ENCODE results near the gene SNUPN. TPM values are rescaled to one million over a fixed set of nuclear protein-coding genes. Genes with fewer than 3 reads are reported as not detected.

SNUPN gene
- total RNA-seq, 6 donors from 2014 or later, result 14.1 to 30.4 (median 22.4) TPM

GRCh38 chr15:75641603-75642002 lies 16.1 kb upstream of the SNUPN start:
- Histone ChIP-seq H3K27me3 (no peaks in the 10 kb centered on the region), H3K4me3 (no peak overlapping the region), H3K4me1 (peaks cover 36 to 46% (median 41%) of the 10 kb centered on the region in 4 donors), H3K36me3 (peaks cover 0 to 3% (median 0%) of the 10 kb centered on the region in 4 donors), H3K27ac (no peak overlapping the region), H3K9me3 (no peaks in the 10 kb centered on the region)
- ATAC-seq (ENCODE audit: low FRiP score in 2 of 2), result no peak
- WGBS, 2 donors, result 74 to 75% methylated on average over 5 of the region's 5 CpGs
- no peak for TF ChIP-seq POLR2AphosphoS5 (IDR thresholded peaks at IDR 0.05)
- no peak for TF ChIP-seq EP300 (IDR thresholded peaks at IDR 0.05)
- TF ChIP-seq CTCF (IDR thresholded peaks at IDR 0.05), result no peak
- TF ChIP-seq POLR2A (IDR thresholded peaks at IDR 0.05), result no peak
- no peak for DNase-seq

GRCh38 chr15:75641179-75641503 lies 15.6 kb upstream of the SNUPN start:
- peaks cover 0 to 3% (median 0%) of the 10 kb centered on the region in 4 donors for H3K36me3 ChIP-seq
- no peak overlapping the region for H3K4me3 ChIP-seq
- H3K4me1 ChIP-seq, result peaks cover 32 to 44% (median 38%) of the 10 kb centered on the region in 4 donors
- 70 to 78% methylated on average over 4 of the region's 4 CpGs for WGBS, 2 donors
- no peaks in the 10 kb centered on the region for H3K9me3 ChIP-seq
- peak overlapping the region in 3 of 4 donors; percentile 92 to 96 (median 93) for H3K27ac ChIP-seq
- no peaks in the 10 kb centered on the region for H3K27me3 ChIP-seq
- TF ChIP-seq CTCF (IDR thresholded peaks at IDR 0.05) (no peak), POLR2AphosphoS5 (IDR thresholded peaks at IDR 0.05) (no peak), POLR2A (IDR thresholded peaks at IDR 0.05) (no peak), EP300 (IDR thresholded peaks at IDR 0.05) (no peak)
- no peak for DNase-seq
- ATAC-seq (ENCODE audit: low FRiP score in 2 of 2), result no peak

- 9 to 14% methylated on average over 13 to 17 of the region's 17 CpGs for WGBS, 2 donors
- H3K4me3 ChIP-seq, result peak overlapping the region; percentile 38 to 98 (median 81)
- ATAC-seq (ENCODE audit: low FRiP score in 2 of 2) (peak; percentile 41 to 47), DNase-seq (peak; percentile 55 to 86)
- H3K9me3 ChIP-seq, result no peaks in the 10 kb centered on the region
- TF ChIP-seq CTCF (IDR thresholded peaks at IDR 0.05), result peak in 2 of 6 experiments; percentile 10 to 28
- no peak for TF ChIP-seq POLR2A (IDR thresholded peaks at IDR 0.05)
- H3K27ac ChIP-seq, result peak overlapping the region; percentile 92 to 96 (median 94)
- H3K4me1 ChIP-seq, result peaks cover 30 to 42% (median 37%) of the 10 kb centered on the region in 4 donors
- H3K36me3 ChIP-seq, result peaks cover 0 to 3% (median 0%) of the 10 kb centered on the region in 4 donors
- H3K27me3 ChIP-seq, result no peaks in the 10 kb centered on the region
Observed at GRCh38 chr15:75640483-75641178, 15.1 kb upstream of the SNUPN start.

- DNase-seq, result peak; percentile 96 to 97
- peak; percentile 98 to 99 for ATAC-seq (ENCODE audit: low FRiP score in 2 of 2)
- Histone ChIP-seq H3K27ac (peak within 1 kb of the TSS; percentile 92 to 96 (median 94)), H3K4me3 (peak within 1 kb of the TSS; percentile 65 to 98 (median 98)), H3K36me3 (peaks cover 0 to 3% (median 0%) of the 10 kb centered on the region in 4 donors), H3K9me3 (no peaks in the 10 kb centered on the region), H3K27me3 (no peaks in the 10 kb centered on the region), H3K4me1 (peaks cover 30 to 42% (median 37%) of the 10 kb centered on the region in 4 donors)
- peak; percentile 92 to 98 for TF ChIP-seq POLR2AphosphoS5 (IDR thresholded peaks at IDR 0.05)
- TF ChIP-seq POLR2A (IDR thresholded peaks at IDR 0.05), result peak; percentile 27 to 99 (median 95)
- peak in 1 of 4 donors; percentile 79 for TF ChIP-seq EP300 (IDR thresholded peaks at IDR 0.05)
- TF ChIP-seq CTCF (IDR thresholded peaks at IDR 0.05), result peak in 2 of 6 experiments; percentile 17 to 21
- WGBS, 2 donors, result 0 to 1% methylated on average over 28 to 43 of the region's 83 CpGs
Observed at GRCh38 chr15:75639709-75640482, 14.4 kb upstream of the SNUPN start, which contains the start of gene IMP3. Gene IMP3 (minus strand): TSS chr15:75640224. CDS start chr15:75640168, 56 bp downstream.

Measured in upper lobe of left lung (tissue), 6 donors.